ENCODE results near the gene DLG5.

DNA sequence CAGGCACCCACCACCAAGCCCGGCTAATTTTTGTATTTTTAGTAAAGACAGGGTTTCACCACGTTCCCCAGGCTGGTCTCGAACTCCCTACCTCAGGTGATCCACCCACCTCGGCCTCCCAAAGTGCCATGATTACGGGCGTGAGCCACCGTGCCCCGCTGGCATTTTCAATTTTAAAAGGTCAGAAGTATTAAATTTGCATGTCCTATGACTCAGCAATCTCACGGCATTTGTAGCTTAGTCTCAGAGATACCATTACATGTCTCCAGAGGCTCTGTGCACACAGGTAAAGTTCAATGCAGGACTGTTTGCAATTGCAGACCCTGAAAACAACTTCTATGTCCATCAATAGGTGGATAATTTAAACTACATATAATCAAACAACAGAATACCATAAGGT, 99.2 kb downstream of the DLG5 start:
- TF ChIP-seq, protein P1, sequence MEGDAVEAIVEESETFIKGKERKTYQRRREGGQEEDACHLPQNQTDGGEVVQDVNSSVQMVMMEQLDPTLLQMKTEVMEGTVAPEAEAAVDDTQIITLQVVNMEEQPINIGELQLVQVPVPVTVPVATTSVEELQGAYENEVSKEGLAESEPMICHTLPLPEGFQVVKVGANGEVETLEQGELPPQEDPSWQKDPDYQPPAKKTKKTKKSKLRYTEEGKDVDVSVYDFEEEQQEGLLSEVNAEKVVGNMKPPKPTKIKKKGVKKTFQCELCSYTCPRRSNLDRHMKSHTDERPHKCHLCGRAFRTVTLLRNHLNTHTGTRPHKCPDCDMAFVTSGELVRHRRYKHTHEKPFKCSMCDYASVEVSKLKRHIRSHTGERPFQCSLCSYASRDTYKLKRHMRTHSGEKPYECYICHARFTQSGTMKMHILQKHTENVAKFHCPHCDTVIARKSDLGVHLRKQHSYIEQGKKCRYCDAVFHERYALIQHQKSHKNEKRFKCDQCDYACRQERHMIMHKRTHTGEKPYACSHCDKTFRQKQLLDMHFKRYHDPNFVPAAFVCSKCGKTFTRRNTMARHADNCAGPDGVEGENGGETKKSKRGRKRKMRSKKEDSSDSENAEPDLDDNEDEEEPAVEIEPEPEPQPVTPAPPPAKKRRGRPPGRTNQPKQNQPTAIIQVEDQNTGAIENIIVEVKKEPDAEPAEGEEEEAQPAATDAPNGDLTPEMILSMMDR (IDR thresholded peaks at IDR 0.05): no peak
- no peak for TF ChIP-seq EZH2 (IDR thresholded peaks at IDR 0.05; ENCODE audit: borderline replicate concordance, insufficient read depth, low read depth, low read length, poor library complexity, severe bottlenecking)
